Renal pelvis (tissue), 4 donors: Measurements from ENCODE around the gene CAPN5. TPM values are rescaled to one million over a fixed set of nuclear protein-coding genes. Genes with fewer than 3 reads are reported as not detected.

Source experiments
- DNase-seq: peaks from one replicate; pipeline ENCODE4 v3.0.0-alpha.2; 2013
- polyA plus RNA-seq, 3 donors: library from polyadenylated mRNA; unstranded; fragments of 120-200 nt; gene quantifications; one replicate each; pipeline ENCODE4 v1.2.1, GENCODE V29; 2013; ENCODE audit not compliant: insufficient read length in 3 of 3

CAPN5 gene
- polyA plus RNA-seq, 3 donors = 30.0 to 34.0 (median 30.5) TPM

DNA sequence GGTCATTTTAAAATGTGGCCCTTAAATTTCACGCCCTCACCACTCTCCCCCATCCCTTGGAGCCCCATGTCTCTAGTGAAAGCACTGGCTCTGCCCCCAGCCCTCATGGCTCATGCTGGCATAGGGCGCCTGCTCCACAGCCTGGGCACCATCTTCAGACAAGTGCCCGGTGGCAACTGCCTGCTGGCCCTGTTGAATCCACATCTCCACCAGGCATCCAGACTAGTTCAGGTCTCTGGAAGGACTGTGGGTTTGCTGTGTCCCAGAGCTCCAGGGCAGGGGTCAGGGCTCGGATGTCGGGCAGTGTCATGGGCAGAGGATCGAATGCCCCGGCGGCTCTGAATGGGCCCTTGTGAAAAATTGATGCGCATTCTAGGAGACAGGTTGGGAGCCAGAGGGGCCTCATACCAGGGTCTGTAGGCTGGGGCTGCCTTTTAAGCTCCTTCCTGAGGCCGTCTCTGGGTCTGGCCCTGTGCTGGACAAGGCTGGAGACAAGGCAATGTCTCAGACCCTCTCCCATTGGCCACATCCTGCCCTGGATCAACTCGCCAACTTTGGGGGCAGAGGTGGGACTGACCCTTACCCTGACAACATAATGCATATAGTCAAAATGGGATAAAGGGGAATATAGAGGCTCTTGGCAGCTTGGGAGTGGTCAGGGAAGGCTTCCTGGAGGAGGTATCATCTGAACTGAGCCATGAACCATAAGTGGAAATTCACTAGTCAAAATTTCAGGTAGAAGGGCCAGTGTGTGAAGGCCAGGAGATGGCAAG lies 62.5 kb downstream of the CAPN5 start:
- DNase-seq = no peak

DNA sequence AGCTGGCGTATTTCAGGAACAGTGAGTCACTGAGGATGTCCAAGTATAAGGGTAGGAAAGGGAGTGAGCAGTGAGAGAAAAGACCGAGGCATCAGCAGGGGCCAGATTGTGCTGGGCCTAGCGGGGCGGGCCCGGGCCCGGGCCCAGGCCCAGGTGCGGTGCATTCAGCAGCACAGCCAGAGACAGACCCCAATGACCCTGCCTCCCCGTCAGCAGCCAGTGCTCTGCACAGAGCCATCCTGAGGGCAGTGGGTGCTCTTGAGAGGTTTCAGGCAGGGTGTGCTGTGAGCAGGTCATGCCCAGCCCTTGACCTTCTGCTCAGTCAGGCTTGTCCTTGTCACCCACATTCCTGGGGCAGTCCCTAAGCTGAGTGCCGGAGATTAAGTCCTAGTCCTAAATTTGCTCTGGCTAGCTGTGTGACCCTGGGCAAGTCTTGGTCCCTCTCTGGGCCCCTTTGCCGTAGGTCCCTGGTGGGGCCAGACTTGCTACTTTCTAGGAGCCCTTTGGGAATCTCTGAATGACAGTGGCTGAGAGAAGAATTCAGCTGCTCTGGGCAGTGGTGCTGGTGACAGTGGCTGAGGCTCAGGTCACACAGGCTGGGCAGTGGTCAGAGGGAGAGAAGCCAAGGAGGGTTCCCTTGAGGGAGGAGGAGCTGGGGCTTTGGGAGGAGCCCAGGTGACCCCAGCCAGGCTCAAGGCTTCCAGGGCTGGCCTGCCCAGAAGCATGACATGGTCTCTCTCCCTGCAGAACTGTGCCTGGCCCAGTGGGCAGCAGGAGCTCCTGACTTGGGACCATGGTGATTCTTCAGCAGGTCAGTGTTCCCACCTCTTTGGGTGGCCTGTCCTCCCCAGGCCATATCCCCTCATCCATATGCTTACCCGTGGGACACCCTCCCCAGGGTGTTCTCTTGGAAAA lies 63.3 kb downstream of the CAPN5 start:
- no peak for DNase-seq

DNA sequence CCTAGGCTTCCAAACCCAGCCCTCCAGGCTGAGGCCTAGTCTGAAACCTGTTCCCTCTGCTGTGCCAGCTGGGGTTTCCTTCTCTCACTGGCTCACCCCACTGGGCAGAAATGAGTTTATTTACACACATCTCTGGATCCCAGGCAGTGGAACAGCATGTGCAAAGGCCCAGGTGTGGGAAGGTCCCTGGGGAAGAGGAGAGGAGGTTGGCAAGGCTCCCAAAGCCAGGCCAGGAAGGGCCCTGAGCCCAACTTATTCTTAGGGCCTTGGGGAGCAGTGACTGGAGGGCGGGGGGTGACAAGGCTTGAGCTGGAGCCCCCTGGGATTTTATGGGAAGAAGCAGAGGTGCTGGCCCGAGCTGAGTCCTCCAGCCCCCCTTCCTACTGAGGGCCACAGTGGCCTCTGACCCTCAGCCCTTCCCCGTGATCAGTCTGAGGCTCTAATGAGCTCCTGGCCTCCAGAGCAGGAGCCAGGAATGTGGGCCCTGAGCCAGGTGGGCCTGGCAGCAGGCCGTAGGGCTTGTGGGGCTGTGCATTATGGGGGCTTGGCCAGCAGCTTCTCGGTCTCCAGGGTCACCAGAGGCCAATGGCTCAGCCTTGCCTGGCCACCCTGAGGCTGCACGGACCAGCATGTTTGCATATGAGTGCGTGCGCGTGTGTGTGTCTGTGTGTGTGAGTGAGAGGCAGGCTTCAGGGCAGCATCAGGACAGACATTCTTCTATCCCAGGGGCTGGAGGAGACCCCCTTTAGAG lies 64.2 kb downstream of the CAPN5 start:
- DNase-seq = no peak

DNA sequence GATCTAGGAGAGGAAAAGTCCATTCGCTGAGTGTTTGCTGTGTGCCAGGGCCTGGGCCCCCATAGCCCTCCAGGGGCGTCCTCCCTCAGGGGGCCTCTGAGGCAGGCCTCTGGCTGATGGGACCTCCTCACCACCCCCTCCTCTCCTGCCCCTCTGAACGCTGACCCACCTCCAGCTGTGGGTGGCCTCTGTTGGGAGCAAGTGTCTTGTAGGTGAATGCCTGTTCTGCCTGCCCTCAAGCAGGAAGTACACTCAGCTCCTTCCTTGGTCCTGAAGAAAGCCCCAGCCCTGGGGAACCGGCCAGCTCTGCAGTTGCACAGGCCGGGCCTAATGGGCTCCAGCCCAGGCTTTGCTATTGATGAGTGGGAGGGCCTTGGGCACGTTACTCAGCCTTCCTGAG lies 64.8 kb downstream of the CAPN5 start:
- no peak for DNase-seq

DNA sequence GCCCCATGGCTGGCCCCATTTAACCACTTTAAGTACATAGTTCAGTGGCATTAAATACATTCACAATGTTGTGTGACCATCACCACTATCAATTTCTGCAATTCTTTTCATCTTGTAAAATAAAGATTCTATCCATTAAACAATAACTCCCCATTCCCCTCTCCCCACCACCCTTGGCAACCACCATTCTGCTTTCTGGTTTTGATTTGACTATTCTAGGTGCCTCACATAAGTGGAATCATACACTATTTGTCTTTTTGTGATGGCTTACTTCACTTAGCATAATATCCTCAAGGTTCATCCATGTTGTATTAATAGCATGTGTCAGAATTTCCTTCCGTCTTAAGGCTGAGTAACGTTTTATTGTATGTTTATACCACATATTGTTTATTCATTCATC lies 68.3 kb downstream of the CAPN5 start:
- no peak for DNase-seq

DNA sequence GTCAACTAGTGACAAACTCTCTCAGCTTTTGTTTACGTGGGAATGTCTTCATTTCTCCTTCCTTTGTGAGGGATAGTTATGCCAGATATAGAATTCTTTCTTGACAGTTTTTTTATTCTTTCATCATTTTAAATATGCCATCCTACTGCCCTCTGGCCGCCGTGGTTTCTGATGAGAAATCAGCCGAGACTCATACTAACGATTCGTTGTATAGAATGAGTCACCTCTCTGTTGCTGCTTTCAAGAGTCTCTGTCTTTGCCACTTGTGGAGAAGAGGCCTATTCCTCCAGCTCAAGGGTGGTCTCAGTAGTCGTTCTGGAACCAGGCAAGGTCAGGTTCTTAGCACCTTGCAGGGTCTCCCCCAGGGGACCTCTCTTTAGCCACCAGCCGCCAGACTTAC lies 69.3 kb downstream of the CAPN5 start:
- no peak for DNase-seq

DNA sequence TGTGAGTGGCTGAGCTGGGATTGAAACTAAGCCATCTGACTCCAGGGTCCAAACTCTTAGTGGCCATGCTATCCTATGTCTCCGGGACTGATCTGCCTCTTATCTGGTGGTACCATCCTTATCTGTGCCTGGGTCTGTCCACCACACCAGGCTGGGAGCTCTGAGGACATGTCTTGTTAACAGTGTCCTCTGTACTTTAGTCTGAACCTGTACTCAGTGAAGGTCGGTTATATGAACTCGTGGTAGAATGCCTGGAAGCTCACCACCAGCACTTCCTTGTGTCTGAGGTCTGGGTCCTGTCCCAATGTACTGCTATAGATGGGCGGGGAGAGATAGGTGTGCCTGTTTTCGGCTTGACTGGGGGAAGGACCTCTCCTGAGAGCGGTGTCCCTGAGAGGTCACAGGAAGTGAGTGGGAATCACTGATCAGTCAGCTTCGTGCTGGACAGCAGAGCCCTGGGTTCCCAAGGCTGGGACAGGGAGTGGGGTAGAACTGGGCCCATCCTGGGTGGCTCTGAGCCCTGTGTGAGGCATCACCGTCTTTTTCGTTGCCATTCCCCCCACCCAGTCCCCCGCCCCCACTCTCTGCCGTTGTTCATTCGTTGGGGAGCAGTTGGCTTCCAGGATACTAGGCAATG lies 70.1 kb downstream of the CAPN5 start:
- DNase-seq = no peak

DNA sequence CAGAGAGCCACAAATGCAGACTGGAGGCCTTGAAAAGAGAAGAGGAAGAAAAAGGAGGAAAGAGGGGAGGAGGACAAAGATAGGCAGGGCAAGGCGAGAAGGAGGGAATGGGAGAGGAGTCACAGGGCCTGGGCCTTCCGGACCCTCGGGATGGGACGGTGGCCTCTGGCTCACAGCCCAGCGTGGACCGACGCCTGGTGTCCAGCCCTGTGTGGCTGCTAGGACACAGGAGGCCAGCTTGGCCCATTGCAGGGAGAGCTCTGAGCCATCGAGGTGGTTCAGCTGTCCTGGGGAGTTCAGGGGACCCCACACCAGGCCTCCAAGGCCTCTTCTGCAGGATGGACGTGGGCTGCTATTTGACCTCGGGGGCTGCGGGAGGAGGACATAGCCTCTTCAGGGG lies 70.7 kb downstream of the CAPN5 start:
- DNase-seq = no peak

DNA sequence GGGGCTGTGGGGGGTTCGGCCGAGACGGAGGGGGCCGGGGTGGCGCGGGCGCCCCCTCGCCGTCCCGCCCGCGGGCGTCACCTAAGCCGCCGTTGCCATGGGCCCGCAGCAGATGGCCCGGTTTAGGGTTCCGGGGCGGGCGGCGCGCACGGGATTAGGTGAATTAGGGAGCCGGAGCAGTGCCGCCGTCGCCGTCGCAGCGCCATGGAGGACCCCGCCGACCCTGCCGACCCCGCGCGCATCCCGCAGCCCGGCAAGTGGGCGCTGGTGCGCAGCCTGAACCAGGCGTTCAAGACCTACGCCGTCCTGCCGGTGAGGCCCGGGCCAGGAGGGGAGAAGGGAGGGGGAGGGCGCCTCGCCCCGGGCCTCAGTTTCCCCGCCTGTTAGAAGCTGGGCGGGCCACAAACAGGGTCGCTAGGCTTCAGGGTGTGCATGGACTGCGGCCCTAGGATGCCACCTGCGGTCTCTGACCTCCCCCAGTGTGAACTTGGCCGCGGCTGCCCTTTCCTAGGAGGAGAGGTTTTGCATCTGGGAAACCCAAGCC lies 71.4 kb downstream of the CAPN5 start:
- no peak for DNase-seq

DNA sequence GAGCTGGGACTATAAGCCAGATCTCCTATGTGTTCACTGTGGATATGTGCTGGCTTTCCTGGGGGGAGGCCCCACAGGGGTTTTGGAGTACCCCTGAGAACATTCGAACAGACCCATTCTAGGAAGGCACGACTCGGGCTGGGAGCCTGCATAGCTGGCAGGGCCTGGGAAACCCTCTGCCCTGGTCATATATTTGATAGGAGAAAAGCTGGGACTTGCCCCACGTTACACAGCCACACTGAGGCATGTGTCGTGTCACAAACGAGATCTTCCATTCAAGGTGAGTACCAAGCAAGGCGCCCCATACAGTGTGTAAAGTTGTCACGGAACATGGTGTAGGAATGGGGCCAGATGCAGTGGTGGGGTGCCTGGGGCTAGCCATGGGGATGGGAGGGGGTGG lies 72.4 kb downstream of the CAPN5 start:
- no peak for DNase-seq

DNA sequence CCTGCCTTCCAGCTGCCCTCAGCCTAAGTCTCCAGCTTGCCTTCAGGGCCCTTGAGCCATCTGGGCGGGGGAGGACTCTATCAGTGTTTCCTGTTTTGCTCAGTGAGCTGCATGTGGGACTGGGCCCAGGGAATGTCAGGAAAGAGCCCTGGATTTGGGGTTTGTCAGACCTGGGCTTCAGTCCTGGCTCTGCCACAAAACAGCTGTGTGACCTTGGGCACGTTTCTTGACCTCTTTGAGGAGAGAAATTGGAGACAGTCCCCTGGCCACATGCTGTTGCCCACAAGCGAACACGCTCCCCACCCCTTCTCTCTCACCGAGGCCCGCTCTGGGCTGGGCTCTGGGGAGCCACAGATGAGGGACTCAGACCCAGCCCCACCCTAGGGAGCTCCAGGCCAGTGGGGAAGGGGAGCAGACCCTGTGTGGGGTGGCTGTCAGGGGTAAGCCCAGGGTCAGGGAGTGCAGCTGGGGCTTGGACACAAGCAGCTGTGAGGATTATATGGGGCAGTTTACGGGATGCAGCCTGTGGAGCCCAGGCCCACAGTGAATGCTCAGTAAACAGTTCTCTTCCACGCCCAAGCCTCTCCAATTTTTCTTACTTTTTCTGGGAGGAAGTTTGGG lies 73.6 kb downstream of the CAPN5 start:
- no peak for DNase-seq

DNA sequence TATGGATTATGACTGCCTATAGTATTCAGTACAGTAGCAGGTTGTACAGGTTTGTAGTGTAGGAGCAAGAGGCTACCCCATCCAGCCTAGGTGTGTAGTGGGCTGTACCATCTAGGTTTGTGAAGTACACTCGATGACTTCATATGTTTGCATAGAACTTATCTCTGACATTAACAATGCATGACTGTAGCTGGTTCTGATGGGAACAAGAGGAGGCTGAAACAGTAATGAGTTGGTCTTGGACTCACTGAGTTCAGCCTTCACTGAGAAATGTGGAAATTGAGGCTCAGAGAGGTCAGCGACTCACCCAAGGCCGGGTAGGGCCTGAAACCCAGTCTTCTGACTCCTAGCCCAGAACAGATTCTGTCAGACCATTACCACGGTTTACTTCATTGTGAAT lies 74.3 kb downstream of the CAPN5 start:
- no peak for DNase-seq

DNA sequence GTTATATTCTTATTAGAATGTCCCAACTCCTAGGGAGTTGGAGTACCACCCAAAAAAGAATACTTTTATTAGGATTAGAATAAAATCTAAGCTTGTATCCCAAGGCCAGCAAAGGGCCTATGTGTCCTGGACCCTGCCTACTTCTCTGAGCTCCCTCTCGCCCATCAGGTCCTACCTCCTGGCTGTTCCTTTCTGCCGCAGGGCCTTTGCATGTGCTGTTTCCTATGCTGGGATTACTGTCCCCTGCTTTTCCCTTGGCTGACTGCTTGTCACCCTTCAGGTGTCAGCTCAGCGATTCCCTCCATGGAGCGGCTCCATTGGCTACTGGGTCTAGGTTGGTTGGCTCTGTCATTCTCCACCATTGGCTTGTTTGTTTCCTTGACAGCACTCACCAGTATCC lies 74.7 kb downstream of the CAPN5 start:
- no peak for DNase-seq

DNA sequence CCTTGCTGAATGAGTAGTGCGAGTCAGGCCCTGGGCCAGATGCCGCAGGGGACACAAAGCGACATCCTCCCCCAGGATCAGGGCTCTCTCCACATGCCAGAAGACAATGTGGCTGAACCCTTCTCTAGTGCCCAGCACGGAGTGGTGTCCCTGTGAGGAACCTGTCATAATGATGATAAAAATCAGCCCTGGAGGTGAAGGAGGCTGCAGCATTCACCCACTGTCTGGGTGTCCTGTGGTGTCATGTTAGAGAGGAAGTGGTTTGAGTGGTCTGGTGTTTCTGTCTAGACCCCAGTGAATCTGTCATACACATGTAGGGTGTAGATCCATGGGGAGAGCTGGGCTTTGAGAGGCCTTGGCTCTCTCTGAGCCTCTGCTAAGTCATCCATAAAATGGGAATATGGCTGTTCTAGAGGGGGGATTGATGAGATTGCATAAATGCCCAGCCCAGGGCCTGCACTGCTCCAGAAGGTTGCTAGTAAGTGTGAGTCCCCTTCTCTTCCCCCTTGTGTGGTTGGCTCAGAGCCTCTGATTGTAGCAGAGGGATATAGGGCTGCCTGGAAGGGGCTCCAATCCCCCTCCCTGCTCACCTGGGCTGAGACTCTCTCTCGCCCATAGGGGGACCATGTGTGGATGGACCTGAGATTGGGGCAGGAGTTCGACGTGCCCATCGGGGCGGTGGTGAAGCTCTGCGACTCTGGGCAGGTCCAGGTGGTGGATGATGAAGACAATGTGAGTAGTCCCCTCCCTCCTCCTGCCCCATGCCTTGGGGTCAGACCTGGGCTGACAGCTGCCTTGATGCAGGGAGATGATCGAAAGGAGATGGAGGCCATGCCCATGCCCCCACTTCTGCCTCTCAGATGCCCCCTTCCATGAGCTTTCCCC lies 75.6 kb downstream of the CAPN5 start:
- DNase-seq = no peak

DNA sequence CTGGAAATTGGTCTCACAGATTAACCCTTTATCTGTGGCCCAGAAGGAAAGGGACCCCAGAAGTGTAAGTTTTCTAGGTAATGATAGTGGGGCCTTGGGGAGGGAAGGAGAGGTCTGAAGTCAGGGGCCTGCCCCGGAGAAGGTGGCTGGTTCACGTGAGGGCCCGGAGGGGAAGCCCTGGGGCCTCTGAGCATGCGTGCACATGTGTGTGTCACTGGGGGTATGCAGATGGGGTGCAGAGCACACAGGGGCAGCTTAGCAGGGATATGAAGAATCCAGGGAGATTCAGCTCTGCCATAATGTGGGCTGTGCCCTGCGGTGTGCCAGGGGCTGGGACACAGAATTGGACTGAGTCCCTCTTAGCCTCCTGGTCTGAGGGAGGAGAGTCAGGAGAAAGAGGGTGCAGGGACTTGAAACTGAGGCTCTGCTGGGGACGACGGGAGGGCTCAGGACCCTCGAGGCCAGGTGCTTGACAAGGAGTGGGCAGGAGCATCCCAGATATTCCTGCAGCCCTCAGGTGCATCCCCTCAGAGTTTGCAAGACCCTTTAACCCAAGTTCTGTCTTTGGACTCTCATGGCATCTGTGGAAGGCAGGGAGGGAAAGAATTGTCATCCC lies 76.7 kb downstream of the CAPN5 start:
- DNase-seq = no peak

DNA sequence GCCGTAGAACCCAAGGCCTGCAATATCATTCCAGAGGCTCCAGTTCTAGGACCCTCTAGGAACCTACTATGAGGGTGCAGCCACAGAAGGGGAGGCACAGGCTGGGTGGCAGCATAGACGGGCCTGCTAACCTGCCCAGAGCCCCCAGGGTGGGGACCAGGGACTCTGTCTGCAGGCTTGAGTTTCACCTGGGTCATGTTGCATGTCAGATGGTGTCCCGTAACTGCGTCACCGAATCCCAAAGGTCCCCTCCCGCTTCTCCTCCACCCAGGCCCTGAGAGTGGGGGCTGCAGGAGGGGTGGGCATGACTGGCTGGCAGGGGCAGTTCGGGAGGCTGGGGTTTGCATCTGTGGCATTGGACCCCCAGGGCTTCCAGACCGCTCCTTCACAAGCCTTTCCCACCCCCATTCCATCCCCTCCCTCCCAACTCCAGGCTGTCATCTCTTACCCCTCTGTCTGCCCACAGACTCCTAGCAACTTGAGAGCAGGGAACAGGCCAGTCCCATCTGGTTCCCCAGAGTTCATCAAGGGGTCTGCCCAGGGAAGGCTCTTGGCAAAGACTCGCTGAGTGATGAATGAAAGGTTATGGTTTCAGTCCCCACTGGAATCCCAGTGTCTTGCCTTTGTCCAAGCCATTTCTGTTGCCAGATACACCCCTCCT lies 77.6 kb downstream of the CAPN5 start:
- DNase-seq = no peak

DNA sequence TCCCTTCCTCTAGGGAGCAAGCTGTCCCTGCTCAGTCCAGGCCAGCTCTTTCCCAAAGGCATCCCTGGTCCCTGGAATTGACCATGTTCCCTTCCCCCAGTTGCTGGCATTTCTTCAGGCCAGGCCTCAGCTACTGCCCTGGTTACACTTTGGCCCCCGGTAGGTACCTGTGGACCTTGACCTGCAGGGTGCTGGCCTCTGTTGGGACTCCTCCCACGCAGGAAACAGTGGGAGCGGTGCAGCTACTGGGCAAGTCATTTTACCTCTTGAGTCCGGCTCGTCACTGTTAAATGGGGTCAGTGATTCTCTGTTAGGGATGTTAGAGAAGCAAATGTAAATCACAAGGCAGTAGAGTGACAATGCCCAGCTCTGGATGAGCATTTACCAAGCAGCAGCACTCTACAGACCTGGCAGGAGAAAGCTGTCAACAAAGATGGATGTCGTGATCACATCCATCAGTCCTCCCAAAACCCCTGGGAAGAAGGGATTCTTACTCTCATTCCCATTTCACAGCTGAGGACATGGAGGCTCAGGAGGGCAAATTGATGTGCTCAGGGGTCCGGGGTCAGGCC lies 78.2 kb downstream of the CAPN5 start:
- no peak for DNase-seq

DNA sequence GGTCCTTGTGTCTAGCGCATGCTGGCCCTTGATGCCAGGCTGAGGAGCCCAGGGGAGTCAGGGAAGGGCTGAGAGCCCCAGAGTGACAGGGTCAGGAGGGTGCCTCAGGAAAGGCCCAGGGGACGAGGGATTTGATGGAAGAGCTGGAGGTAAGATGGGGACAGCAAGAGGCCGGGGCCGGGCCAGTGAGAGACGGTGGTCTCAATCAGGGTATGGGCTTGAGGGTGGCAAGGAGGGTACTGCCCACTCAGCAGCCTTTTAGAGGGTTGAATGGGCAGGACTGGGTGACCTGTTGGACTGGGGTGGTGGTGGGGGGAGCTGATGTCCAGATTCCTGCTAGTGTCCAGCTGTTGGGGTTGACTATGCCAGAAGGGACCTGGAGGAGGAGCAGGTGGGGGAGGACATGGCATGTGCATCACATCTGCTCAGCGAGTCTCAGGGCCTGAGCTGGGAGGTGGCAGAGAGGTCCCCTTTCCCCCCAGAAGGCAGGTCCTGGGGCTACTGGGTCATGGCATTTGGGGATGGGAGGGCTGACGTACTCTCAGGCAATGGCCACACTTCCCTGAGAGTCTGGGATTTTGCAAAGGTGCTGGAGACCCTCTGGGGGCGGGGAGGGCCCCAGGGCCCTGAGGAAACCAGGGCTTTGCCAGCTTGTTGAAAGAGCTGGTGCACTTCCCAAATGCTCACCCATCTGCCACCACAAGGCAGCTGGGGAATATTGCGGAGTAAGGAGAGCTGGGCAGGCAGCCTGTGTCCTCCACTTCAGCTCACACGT lies 79.7 kb downstream of the CAPN5 start:
- no peak for DNase-seq
